Measurements from ENCODE around the gene SLC10A6.

DNA sequence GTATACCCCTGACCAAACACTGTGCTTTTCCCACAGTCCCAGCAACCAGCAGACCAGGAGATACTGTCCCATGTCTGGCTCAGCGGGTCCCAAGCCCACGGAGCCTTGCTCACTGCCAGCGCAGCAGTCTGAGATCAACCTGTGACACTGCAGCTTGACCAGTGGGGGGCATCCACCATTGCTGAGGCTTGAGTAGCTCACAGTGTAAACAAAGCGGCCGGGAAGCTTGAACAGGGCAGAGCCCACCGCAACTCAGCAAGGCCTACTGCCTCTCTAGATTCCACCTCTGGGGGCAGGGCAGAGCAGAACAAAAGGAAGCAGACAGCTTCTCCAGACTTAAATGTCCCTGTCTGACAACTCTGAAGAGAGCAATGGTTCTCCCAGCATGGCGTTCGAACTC, 58.1 kb downstream of the SLC10A6 start:
- peak; percentile 34 for TF ChIP-seq FOSL2 (CRISPR knock-in tag; IDR thresholded peaks at IDR 0.05)
- peak; percentile 53; the same call in 1 of the 2 replicates for TF ChIP-seq ZNF556 (CRISPR knock-in tag; IDR thresholded peaks at IDR 0.05; ENCODE audit: borderline replicate concordance)
- no peak for TF ChIP-seq POLR2A (IDR thresholded peaks at IDR 0.05; ENCODE audit: insufficient read depth in 1 of 2, low read depth in 2 of 2, low read length in 2 of 2)
- TF ChIP-seq, protein P1, sequence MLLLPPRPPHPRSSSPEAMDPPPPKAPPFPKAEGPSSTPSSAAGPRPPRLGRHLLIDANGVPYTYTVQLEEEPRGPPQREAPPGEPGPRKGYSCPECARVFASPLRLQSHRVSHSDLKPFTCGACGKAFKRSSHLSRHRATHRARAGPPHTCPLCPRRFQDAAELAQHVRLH (CRISPR knock-in tag; IDR thresholded peaks at IDR 0.05; ENCODE audit: borderline replicate concordance, low read depth): peak; percentile 37; the same call in 1 of the 2 replicates
- no peak for TF ChIP-seq ZC3H4 (CRISPR knock-in tag; IDR thresholded peaks at IDR 0.05; ENCODE audit: borderline replicate concordance)
- TF ChIP-seq ESRRA (CRISPR knock-in tag; IDR thresholded peaks at IDR 0.05; ENCODE audit: low read depth): no peak
- TF ChIP-seq, protein P2, sequence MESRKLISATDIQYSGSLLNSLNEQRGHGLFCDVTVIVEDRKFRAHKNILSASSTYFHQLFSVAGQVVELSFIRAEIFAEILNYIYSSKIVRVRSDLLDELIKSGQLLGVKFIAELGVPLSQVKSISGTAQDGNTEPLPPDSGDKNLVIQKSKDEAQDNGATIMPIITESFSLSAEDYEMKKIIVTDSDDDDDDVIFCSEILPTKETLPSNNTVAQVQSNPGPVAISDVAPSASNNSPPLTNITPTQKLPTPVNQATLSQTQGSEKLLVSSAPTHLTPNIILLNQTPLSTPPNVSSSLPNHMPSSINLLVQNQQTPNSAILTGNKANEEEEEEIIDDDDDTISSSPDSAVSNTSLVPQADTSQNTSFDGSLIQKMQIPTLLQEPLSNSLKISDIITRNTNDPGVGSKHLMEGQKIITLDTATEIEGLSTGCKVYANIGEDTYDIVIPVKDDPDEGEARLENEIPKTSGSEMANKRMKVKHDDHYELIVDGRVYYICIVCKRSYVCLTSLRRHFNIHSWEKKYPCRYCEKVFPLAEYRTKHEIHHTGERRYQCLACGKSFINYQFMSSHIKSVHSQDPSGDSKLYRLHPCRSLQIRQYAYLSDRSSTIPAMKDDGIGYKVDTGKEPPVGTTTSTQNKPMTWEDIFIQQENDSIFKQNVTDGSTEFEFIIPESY (CRISPR knock-in tag; IDR thresholded peaks at IDR 0.05): no peak
- TF ChIP-seq ZNF564 (CRISPR knock-in tag; IDR thresholded peaks at IDR 0.05): no peak
- no peak for TF ChIP-seq NFIC (IDR thresholded peaks at IDR 0.05; ENCODE audit: low read length)
- TF ChIP-seq, protein P3, sequence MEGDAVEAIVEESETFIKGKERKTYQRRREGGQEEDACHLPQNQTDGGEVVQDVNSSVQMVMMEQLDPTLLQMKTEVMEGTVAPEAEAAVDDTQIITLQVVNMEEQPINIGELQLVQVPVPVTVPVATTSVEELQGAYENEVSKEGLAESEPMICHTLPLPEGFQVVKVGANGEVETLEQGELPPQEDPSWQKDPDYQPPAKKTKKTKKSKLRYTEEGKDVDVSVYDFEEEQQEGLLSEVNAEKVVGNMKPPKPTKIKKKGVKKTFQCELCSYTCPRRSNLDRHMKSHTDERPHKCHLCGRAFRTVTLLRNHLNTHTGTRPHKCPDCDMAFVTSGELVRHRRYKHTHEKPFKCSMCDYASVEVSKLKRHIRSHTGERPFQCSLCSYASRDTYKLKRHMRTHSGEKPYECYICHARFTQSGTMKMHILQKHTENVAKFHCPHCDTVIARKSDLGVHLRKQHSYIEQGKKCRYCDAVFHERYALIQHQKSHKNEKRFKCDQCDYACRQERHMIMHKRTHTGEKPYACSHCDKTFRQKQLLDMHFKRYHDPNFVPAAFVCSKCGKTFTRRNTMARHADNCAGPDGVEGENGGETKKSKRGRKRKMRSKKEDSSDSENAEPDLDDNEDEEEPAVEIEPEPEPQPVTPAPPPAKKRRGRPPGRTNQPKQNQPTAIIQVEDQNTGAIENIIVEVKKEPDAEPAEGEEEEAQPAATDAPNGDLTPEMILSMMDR (CRISPR knock-in tag; IDR thresholded peaks at IDR 0.05): peak; percentile 73
- TF ChIP-seq, protein P4, sequence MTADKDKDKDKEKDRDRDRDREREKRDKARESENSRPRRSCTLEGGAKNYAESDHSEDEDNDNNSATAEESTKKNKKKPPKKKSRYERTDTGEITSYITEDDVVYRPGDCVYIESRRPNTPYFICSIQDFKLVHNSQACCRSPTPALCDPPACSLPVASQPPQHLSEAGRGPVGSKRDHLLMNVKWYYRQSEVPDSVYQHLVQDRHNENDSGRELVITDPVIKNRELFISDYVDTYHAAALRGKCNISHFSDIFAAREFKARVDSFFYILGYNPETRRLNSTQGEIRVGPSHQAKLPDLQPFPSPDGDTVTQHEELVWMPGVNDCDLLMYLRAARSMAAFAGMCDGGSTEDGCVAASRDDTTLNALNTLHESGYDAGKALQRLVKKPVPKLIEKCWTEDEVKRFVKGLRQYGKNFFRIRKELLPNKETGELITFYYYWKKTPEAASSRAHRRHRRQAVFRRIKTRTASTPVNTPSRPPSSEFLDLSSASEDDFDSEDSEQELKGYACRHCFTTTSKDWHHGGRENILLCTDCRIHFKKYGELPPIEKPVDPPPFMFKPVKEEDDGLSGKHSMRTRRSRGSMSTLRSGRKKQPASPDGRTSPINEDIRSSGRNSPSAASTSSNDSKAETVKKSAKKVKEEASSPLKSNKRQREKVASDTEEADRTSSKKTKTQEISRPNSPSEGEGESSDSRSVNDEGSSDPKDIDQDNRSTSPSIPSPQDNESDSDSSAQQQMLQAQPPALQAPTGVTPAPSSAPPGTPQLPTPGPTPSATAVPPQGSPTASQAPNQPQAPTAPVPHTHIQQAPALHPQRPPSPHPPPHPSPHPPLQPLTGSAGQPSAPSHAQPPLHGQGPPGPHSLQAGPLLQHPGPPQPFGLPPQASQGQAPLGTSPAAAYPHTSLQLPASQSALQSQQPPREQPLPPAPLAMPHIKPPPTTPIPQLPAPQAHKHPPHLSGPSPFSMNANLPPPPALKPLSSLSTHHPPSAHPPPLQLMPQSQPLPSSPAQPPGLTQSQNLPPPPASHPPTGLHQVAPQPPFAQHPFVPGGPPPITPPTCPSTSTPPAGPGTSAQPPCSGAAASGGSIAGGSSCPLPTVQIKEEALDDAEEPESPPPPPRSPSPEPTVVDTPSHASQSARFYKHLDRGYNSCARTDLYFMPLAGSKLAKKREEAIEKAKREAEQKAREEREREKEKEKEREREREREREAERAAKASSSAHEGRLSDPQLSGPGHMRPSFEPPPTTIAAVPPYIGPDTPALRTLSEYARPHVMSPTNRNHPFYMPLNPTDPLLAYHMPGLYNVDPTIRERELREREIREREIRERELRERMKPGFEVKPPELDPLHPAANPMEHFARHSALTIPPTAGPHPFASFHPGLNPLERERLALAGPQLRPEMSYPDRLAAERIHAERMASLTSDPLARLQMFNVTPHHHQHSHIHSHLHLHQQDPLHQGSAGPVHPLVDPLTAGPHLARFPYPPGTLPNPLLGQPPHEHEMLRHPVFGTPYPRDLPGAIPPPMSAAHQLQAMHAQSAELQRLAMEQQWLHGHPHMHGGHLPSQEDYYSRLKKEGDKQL (CRISPR knock-in tag; IDR thresholded peaks at IDR 0.05; ENCODE audit: low read depth): no peak
- no peak for TF ChIP-seq RFX5 (IDR thresholded peaks at IDR 0.05; ENCODE audit: low read depth, low read length)
- TF ChIP-seq, protein P5, sequence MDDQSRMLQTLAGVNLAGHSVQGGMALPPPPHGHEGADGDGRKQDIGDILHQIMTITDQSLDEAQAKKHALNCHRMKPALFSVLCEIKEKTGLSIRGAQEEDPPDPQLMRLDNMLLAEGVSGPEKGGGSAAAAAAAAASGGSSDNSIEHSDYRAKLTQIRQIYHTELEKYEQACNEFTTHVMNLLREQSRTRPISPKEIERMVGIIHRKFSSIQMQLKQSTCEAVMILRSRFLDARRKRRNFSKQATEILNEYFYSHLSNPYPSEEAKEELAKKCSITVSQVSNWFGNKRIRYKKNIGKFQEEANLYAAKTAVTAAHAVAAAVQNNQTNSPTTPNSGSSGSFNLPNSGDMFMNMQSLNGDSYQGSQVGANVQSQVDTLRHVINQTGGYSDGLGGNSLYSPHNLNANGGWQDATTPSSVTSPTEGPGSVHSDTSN (CRISPR knock-in tag; IDR thresholded peaks at IDR 0.05; ENCODE audit: borderline replicate concordance): no peak
- no peak for TF ChIP-seq GTF2F1 (IDR thresholded peaks at IDR 0.05; ENCODE audit: low read length)
